ENCODE data around the gene KAT8. TPM values are rescaled to one million over a fixed set of nuclear protein-coding genes. Genes with fewer than 3 reads are reported as not detected.
A peak's percentile ranks its signal among the peaks of the same experiment; 100 is the strongest.

The KAT8 gene
- total and polyA plus RNA-seq, 2 of the 13 experiments (the other 11 are each of a cell fraction or from before 2014, with no cell fraction given) = 79.0 to 84.2 TPM

GRCh38 chr16:31073142-31073969 is 44.1 kb upstream of the KAT8 start (continued):
- TF ChIP-seq TSC22D2 (CRISPR knock-in tag; IDR thresholded peaks at IDR 0.05; ENCODE audit: borderline replicate concordance) (0 out of 2 replicates have a peak, but pooled peaks have one; percentile 18), SETDB1 (CRISPR knock-in tag; IDR thresholded peaks at IDR 0.05; ENCODE audit: borderline replicate concordance) (no peak), FOXJ3 (CRISPR knock-in tag; IDR thresholded peaks at IDR 0.05; ENCODE audit: borderline replicate concordance) (peak; percentile 58; the same call in 1 of the 2 replicates), ZNF761 (CRISPR knock-in tag; conservative IDR thresholded peaks at IDR 0.05) (no peak), MBD4 (IDR thresholded peaks at IDR 0.05; ENCODE audit: borderline replicate concordance, low read length) (no peak), TRIM22 (IDR thresholded peaks at IDR 0.05) (no peak), RBM22 (optimal IDR thresholded peaks at IDR 0.05; ENCODE audit: low read length) (peak; percentile 29), ZBTB2 (CRISPR knock-in tag; IDR thresholded peaks at IDR 0.05; ENCODE audit: low read depth) (no peak; the same call in 1 of the 2 replicates), MLXIP (CRISPR knock-in tag; IDR thresholded peaks at IDR 0.05; ENCODE audit: borderline replicate concordance) (no peak; the same call in 1 of the 2 replicates), HNF1B (CRISPR knock-in tag; IDR thresholded peaks at IDR 0.05) (0 out of 2 replicates have a peak, but pooled peaks have one; percentile 37), SMARCE1 (IDR thresholded peaks at IDR 0.05; ENCODE audit: borderline replicate concordance) (no peak), ZHX2 (IDR thresholded peaks at IDR 0.05; ENCODE audit: low read depth) (peak; percentile 60; the same call in 1 of the 2 replicates), ZHX2 (CRISPR knock-in tag; IDR thresholded peaks at IDR 0.05; ENCODE audit: borderline replicate concordance) (peak; percentile 80)

Measured in HepG2 (cell line).